Heart right ventricle (tissue), 16 donors: Measurements from ENCODE around the gene TRPV5. TPM values are rescaled to one million over a fixed set of nuclear protein-coding genes. Genes with fewer than 3 reads are reported as not detected.
"Not testable (repeated sequence)": the region's sequence is repeated elsewhere in the genome, so short reads cannot be mapped to it uniquely, and the experiment has no call there.

Experiments
- ATAC-seq, 8 donors: fragments of 200-7000 bp; cut with Tn5 transposase; one replicate each; pipeline ENCODE4 v1.9.1; 2020; ENCODE audit warnings: mild to moderate bottlenecking in 8 of 8, moderate library complexity in 8 of 8, moderate number of reproducible peaks in 1 of 8
- DNase-seq, 2 donors: peaks; one replicate each; pipeline ENCODE4 v3.0.0-alpha.2; 2020
- H3K27ac ChIP-seq, 10 donors: fragments of 200-600 bp; sonication (generic) in 2 of 10; one replicate each; pipeline versions ENCODE4 v1.5.0 to v1.8.0; 2020 to 2022; ENCODE audit warnings: mild to moderate bottlenecking in 3 of 10
- H3K27me3 ChIP-seq, 7 donors: fragments of 200-600 bp; one replicate each; pipeline ENCODE4 v1.8.0; 2021 to 2022; ENCODE audit warnings: mild to moderate bottlenecking in 2 of 7
- H3K36me3 ChIP-seq, 9 donors: fragments of 200-600 bp; sonication (generic) in 1 of 9; one replicate each; pipeline versions ENCODE4 v1.5.0 to v1.8.0; 2020 to 2022; ENCODE audit warnings: mild to moderate bottlenecking in 2 of 9
- H3K4me1 ChIP-seq, 9 donors: fragments of 200-600 bp; sonication (generic) in 1 of 9; one replicate each; pipeline versions ENCODE4 v1.5.0 to v1.8.0; 2020 to 2022; ENCODE audit warnings: mild to moderate bottlenecking in 4 of 9
- H3K4me3 ChIP-seq, 10 donors: fragments of 200-600 bp; sonication (generic) in 2 of 10; one replicate each; pipeline versions ENCODE4 v1.5.0 to v1.8.0; 2020 to 2022; ENCODE audit warnings: mild to moderate bottlenecking in 7 of 10, moderate library complexity in 2 of 10
- H3K9me3 ChIP-seq, 11 donors: fragments of 200-600 bp in 10 of 11; sonication (generic) in 2 of 11; one replicate each; pipeline versions ENCODE4 v1.5.0 to v1.8.0; 2013 to 2022; ENCODE audit warnings: mild to moderate bottlenecking in 2 of 11, control low read depth in 1 of 11, moderate library complexity in 1 of 11
- CTCF ChIP-seq, 9 donors: fragments of 200-600 bp; sonication (generic) in 2 of 9; IDR thresholded peaks; one replicate each; pipeline versions ENCODE4 v1.5.0 to v1.8.0; 2021 to 2022; ENCODE audit warnings: antibody characterized with exemption in 9 of 9, mild to moderate bottlenecking in 5 of 9, moderate library complexity in 1 of 9
- WGBS, 2 donors: extraction: QIAGEN DNeasy Blood & Tissue Kit; methylation state at CpG; one replicate each; pipeline ENCODE4 v1.1.7; 2013; ENCODE audit warnings: inconsistent platforms in 1 of 2; 5-methylcytosine and 5-hydroxymethylcytosine counted together
- intact Hi-C, 10 donors: fragments of 100-400 bp; cut with DNase I; formaldehyde crosslinking; loops; one replicate each; pipeline versions ENCODE4 v1.11.1 to v1.14.2; 2022
- long read RNA-seq, 3 donors: library from polyadenylated mRNA; unstranded; transcript quantifications; one replicate each; pipeline ENCODE4 v2.0.0, GENCODE V29; 2020 to 2021
- polyA plus RNA-seq, 2 donors: library from polyadenylated mRNA; stranded (reverse); fragments of 200-250 nt; gene quantifications; one replicate each; pipeline ENCODE4 v1.2.3, GENCODE V29; 2013
- total RNA-seq, 10 donors: library from RNA; stranded (reverse); fragmentation: NEBNext Ultra II Directional in 3 of 10; extraction: Animal tissue kit (Norgen Biotek cat#: 25700) in 3 of 10; gene quantifications; one replicate each; pipeline versions ENCODE4 v1.2.1 to v1.2.4, GENCODE V29; 2021 to 2023
- donor health status: Arrhythmogenic right ventricular cardiomyopathy.
- donor health status: ischemic (EF 13 %, LVEDD 7.1; RV severe dilation, severe dysfunction).
- donor health status: healthy with polysubstance abuse.
- donor health status: DM: no; HTN: yes; CAD: no.
- donor health status: DM: no; HTN: no; CAD: no.
- donor health status: ischemic (EF 25% LVEDD 6.9; RV normal size, moderate dysfunction).
- donor health status: ischemic (EF 25% LVEDD 5.7; RV mildly dilated, moderate dysfunction).
- donor health status: healthy.
- donor health status: DM: yes; HTN: yes; CAD: no.
- donor health status: Ischemic cardiomyopathy.
- donor health status: ischemic (EF 35%, LVEDD 5.7; RV mildly dilated, moderate dysfunction).
- donor health status: nonischemic (EF 11% LVEDD 7.7; RV severe dilation, severe dysfunction).
- donor health status: DM: yes; HTN: yes; CAD: no.
- donor health status: PGD.
- donor health status: ischemic (EF 29% LVEDD 5.4; RV normal size, mild dysfunction).
- donor health status: nonischemic (EF 23%, LVEDD 6.1; RV moderate dilation, normal function).

The TRPV5 gene
- total RNA-seq (not detected), polyA plus RNA-seq (not detected)
- long read RNA-seq, donor 1: 0 reads
- long read RNA-seq, donor 2: 0 reads
- long read RNA-seq, donor 3: 0 reads

GRCh38 chr7:142933624-142934023 lies at the start of gene TRPV5:
TRPV5 (minus strand) TSS chr7:142933746; CDS start chr7:142933459, 287 bp downstream.
- Histone ChIP-seq H3K4me3 (no peak within 1 kb of the TSS), H3K27me3 (peaks cover 0 to 13% (median 0%) of the 10 kb centered on the region in 7 donors), H3K9me3 (no peaks in the 10 kb centered on the region), H3K27ac (no peak within 1 kb of the TSS), H3K4me1 (no peaks in the 10 kb centered on the region), H3K36me3 (no peaks in the 10 kb centered on the region)
- ATAC-seq (no peak), DNase-seq (no peak)
- TF ChIP-seq CTCF (IDR thresholded peaks at IDR 0.05): no peak
- intact Hi-C loops: no loop called here
- WGBS, 2 donors: 77 to 79% methylated on average over 4 of the region's 4 CpGs

DNA sequence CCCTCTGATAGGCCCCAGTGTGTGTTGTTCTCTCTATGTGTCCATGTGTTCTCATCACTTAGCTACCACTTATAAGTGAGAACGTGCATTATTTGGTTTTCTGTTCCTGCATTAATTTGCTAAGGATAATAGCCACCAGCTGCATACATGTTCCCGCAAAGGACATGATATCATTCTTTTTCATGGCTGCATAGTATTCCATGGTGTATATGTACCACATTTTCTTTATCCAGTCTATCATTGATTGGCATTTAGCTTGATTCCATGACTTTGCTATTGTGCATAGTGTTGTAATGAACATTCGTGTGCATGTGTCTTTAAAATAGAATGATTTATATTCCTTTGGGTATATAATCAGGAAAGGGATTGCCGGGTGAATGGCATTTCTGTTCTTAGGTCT lies 44.9 kb upstream of the TRPV5 start:
- WGBS, 2 donors: 72 to 80% methylated on average over 4 of the region's 4 CpGs
- H3K27ac ChIP-seq, H3K36me3 ChIP-seq, H3K4me3 ChIP-seq, DNase-seq, H3K27me3 ChIP-seq, intact Hi-C loops, H3K4me1 ChIP-seq, ATAC-seq: not testable (repeated sequence)
- H3K9me3 ChIP-seq: peaks cover 0 to 40% (median 6%) of the 10 kb centered on the region in 11 donors

DNA sequence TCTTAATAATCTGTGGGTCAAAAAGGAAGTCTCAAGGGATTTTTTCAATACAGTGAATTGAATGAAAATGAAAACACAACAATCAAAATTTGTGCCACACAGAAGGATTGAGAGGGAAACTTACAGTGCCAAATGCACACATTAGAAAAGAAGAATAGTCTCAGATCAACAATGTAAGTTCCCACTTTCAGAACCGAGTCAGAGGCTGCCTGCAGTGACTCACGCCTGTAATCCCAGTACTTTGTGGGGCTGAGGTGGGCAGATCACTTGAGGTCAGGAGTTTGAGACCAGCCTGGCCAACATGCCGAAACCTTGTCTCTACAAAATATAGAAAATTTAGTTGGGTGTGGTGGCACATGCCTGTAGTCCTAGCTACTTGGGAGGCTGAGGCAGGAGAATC lies 41.1 kb upstream of the TRPV5 start:
- H3K4me3 ChIP-seq: no peak overlapping the region
- no peak for ATAC-seq
- 80 to 86% methylated on average over 3 of the region's 3 CpGs for WGBS, 2 donors
- no peaks in the 10 kb centered on the region for H3K36me3 ChIP-seq
- peaks cover 0 to 7% (median 0%) of the 10 kb centered on the region in 7 donors for H3K27me3 ChIP-seq
- no peak overlapping the region for H3K27ac ChIP-seq
- H3K4me1 ChIP-seq: no peaks in the 10 kb centered on the region
- intact Hi-C loops: no loop called here
- TF ChIP-seq CTCF (IDR thresholded peaks at IDR 0.05): no peak
- H3K9me3 ChIP-seq: peaks cover 0 to 23% (median 4%) of the 10 kb centered on the region in 11 donors
- DNase-seq: no peak

GRCh38 chr7:142969183-142969582 lies 35.6 kb upstream of the TRPV5 start:
- WGBS, 2 donors: 58% methylated on average over 4 of the region's 4 CpGs
- H3K27me3 ChIP-seq: peaks cover 0 to 20% (median 3%) of the 10 kb centered on the region in 7 donors
- intact Hi-C loops: no loop called here
- ATAC-seq (no peak), DNase-seq (no peak)
- H3K4me3 ChIP-seq: no peak overlapping the region
- H3K9me3 ChIP-seq: peaks cover 0 to 6% (median 0%) of the 10 kb centered on the region in 11 donors
- H3K27ac ChIP-seq: no peak overlapping the region
- no peak for TF ChIP-seq CTCF (IDR thresholded peaks at IDR 0.05)
- H3K36me3 ChIP-seq: no peaks in the 10 kb centered on the region
- H3K4me1 ChIP-seq: no peaks in the 10 kb centered on the region

- Histone ChIP-seq H3K27ac (no peak overlapping the region), H3K9me3 (no peaks in the 10 kb centered on the region), H3K4me3 (no peak overlapping the region), H3K36me3 (no peaks in the 10 kb centered on the region), H3K27me3 (peaks cover 0 to 20% (median 5%) of the 10 kb centered on the region in 7 donors), H3K4me1 (no peaks in the 10 kb centered on the region)
- DNase-seq (no peak), ATAC-seq (no peak)
- WGBS, 2 donors: 84 to 86% methylated on average over 4 of the region's 4 CpGs
- intact Hi-C loops: no loop called here
- no peak for TF ChIP-seq CTCF (IDR thresholded peaks at IDR 0.05)
These were observed 34.7 kb upstream of the TRPV5 start for GRCh38 chr7:142968229-142968628.
